Heart left ventricle (tissue), 13 donors: Measurements from ENCODE around the gene SP4.

Experiments used
- POLR2A ChIP-seq, 2 donors: fragments of 450-650 bp; IDR thresholded peaks; one replicate each; pipeline ENCODE4 v1.6.1; 2017; ENCODE audit warnings: antibody characterized with exemption in 2 of 2, mild to moderate bottlenecking in 2 of 2, moderate library complexity in 2 of 2
- TF ChIP-seq, protein P1 (sequence below), 12 donors: fragments of 200-600 bp; sonication (generic) in 4 of 12; IDR thresholded peaks; one replicate each; pipeline versions ENCODE4 v1.5.0 to v1.8.0; 2018 to 2022; ENCODE audit warnings: antibody characterized with exemption in 12 of 12, mild to moderate bottlenecking in 5 of 12
- donor health status: ischemic (EF 13 %, LVEDD 7.1; RV severe dilation, severe dysfunction).
- donor health status: DM: no; HTN: yes; CAD: no.
- donor health status: DM: no; HTN: no; CAD: no.
- donor health status: ischemic (EF 25% LVEDD 6.9; RV normal size, moderate dysfunction).
- donor health status: ischemic (EF 25% LVEDD 5.7; RV mildly dilated, moderate dysfunction).
- donor health status: ischemic (EF 35%, LVEDD 5.7; RV mildly dilated, moderate dysfunction).
- donor health status: nonischemic (EF 11% LVEDD 7.7; RV severe dilation, severe dysfunction).
- donor health status: DM: yes; HTN: yes; CAD: no.
- donor health status: PGD.
- donor health status: ischemic (EF 29% LVEDD 5.4; RV normal size, mild dysfunction).
- donor health status: nonischemic (EF 23%, LVEDD 6.1; RV moderate dilation, normal function).

DNA sequence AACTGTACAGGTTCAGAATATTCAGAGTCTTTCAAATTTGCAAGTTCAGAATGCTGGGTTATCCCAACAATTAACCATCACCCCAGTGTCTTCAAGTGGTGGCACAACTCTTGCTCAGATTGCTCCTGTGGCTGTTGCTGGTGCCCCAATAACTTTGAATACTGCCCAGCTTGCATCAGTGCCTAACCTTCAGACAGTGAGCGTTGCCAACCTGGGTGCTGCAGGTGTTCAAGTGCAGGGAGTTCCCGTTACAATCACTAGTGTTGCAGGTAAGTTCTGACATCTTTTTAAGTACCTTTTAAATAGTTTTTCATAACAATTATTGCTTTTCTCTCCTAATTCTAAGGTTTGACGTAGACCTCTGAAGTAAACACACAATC, 2.7 kb downstream of the SP4 start:
- TF ChIP-seq, protein P1, sequence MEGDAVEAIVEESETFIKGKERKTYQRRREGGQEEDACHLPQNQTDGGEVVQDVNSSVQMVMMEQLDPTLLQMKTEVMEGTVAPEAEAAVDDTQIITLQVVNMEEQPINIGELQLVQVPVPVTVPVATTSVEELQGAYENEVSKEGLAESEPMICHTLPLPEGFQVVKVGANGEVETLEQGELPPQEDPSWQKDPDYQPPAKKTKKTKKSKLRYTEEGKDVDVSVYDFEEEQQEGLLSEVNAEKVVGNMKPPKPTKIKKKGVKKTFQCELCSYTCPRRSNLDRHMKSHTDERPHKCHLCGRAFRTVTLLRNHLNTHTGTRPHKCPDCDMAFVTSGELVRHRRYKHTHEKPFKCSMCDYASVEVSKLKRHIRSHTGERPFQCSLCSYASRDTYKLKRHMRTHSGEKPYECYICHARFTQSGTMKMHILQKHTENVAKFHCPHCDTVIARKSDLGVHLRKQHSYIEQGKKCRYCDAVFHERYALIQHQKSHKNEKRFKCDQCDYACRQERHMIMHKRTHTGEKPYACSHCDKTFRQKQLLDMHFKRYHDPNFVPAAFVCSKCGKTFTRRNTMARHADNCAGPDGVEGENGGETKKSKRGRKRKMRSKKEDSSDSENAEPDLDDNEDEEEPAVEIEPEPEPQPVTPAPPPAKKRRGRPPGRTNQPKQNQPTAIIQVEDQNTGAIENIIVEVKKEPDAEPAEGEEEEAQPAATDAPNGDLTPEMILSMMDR (IDR thresholded peaks at IDR 0.05), result no peak
- TF ChIP-seq POLR2A (IDR thresholded peaks at IDR 0.05), result no peak
